HG02840 (cell line): ENCODE results near the gene RNF31.

Experiments used
- ATAC-seq: cut with Tn5 transposase; IDR thresholded peaks from one replicate; pipeline ENCODE4 v1.9.1; 2021; ENCODE audit warnings: mild to moderate bottlenecking, moderate library complexity, moderate number of reproducible peaks; ENCODE audit not compliant: unreplicated experiment, low FRiP score

Gene RNF31

GRCh38 chr14:24179961-24180796, 32.9 kb downstream of the RNF31 start:
- no peak for ATAC-seq

GRCh38 chr14:24181371-24182077, 34.2 kb downstream of the RNF31 start:
- no peak for ATAC-seq

GRCh38 chr14:24182110-24182882, 35.0 kb downstream of the RNF31 start:
- ATAC-seq, result no peak

GRCh38 chr14:24183014-24183481, 35.8 kb downstream of the RNF31 start:
- no peak for ATAC-seq

- ATAC-seq, result no peak
Observed at GRCh38 chr14:24184104-24184970, 37.0 kb downstream of the RNF31 start.

GRCh38 chr14:24185026-24185425, 37.7 kb downstream of the RNF31 start:
- ATAC-seq, result no peak

- no peak for ATAC-seq
Observed at GRCh38 chr14:24185741-24186140, 38.4 kb downstream of the RNF31 start.

GRCh38 chr14:24186831-24187538, 39.7 kb downstream of the RNF31 start:
- no peak for ATAC-seq

- ATAC-seq, result no peak
Observed at GRCh38 chr14:24187539-24187915, 40.2 kb downstream of the RNF31 start.

GRCh38 chr14:24188251-24189058, 41.2 kb downstream of the RNF31 start, which contains the start of gene IPO4:
IPO4 (minus strand) TSS chr14:24188816; CDS start chr14:24188787, 29 bp downstream.
- ATAC-seq, result peak; percentile 77

- ATAC-seq, result no peak
Observed at GRCh38 chr14:24189059-24189375, 41.7 kb downstream of the RNF31 start.

GRCh38 chr14:24189460-24189859, 42.2 kb downstream of the RNF31 start:
- ATAC-seq, result no peak

- ATAC-seq, result no peak
Observed at GRCh38 chr14:24190416-24190815, 43.1 kb downstream of the RNF31 start.

- no peak for ATAC-seq
Observed at GRCh38 chr14:24192933-24193332, 45.6 kb downstream of the RNF31 start.

- no peak for ATAC-seq
Observed at GRCh38 chr14:24194186-24194872, 47.0 kb downstream of the RNF31 start.

- no peak for ATAC-seq
Observed at GRCh38 chr14:24194873-24195185, 47.5 kb downstream of the RNF31 start.

GRCh38 chr14:24195186-24196070, 48.1 kb downstream of the RNF31 start, which contains the start of gene TM9SF1:
TM9SF1 (minus strand) TSS chr14:24195441; CDS start chr14:24195019, 422 bp downstream.
- ATAC-seq, result peak; percentile 71
